ENCODE measurements around the gene TUBG2. TPM values are rescaled to one million over a fixed set of nuclear protein-coding genes. Genes with fewer than 3 reads are reported as not detected.
A peak's percentile ranks its signal among the peaks of the same experiment; 100 is the strongest.

TUBG2 gene
- total RNA-seq, 1 experiment from 2014 or later = 26.1 TPM

GRCh38 chr17:42682722-42683403 is 23.8 kb downstream of the TUBG2 start:
- DNase-seq = peak; percentile 54

GRCh38 chr17:42683407-42684034 is 24.4 kb downstream of the TUBG2 start:
- intact Hi-C loops (cut with micrococcal nuclease; ENCODE audit: unreplicated experiment) = no loop called here
- DNase-seq = no peak
- Mint-ChIP-seq H3K36me3 (ENCODE audit: insufficient read depth, unreplicated experiment) (peaks cover 30% of the 10 kb centered on the region), H3K27ac (ENCODE audit: unreplicated experiment) (no peak overlapping the region), H3K4me1 (ENCODE audit: low read depth, unreplicated experiment) (peaks cover 38% of the 10 kb centered on the region), H3K4me3 (ENCODE audit: low read depth, unreplicated experiment) (peak overlapping the region; percentile 71), H3K27me3 (ENCODE audit: unreplicated experiment) (peaks cover 36% of the 10 kb centered on the region), H3K9me3 (ENCODE audit: low read depth, unreplicated experiment) (no peaks in the 10 kb centered on the region)
- no peak for TF ChIP-seq CTCF (IDR thresholded peaks at IDR 0.05; ENCODE audit: unreplicated experiment)
- CTCF ChIA-PET = interaction anchor here (0.6 to 2.0 kb wide), 10 partner anchors 9 to 1389 kb away, joined by 3 to 19 read pairs (median 4); partner anchors contain the start of genes PSMC3IP, RETREG3 and TUBG1
- BruUV-seq (replicated peaks) = no TSS peak

More at GRCh38 chr17:42682722-42683403, 23.8 kb downstream of the TUBG2 start:
- no peaks in the 10 kb centered on the region for H3K9me3 Mint-ChIP-seq (ENCODE audit: low read depth, unreplicated experiment)
- no peak overlapping the region for H3K27ac Mint-ChIP-seq (ENCODE audit: unreplicated experiment)
- no TSS peak for BruUV-seq (replicated peaks)
- H3K36me3 Mint-ChIP-seq (ENCODE audit: insufficient read depth, unreplicated experiment) = peaks cover 36% of the 10 kb centered on the region
- H3K4me1 Mint-ChIP-seq (ENCODE audit: low read depth, unreplicated experiment) = peaks cover 44% of the 10 kb centered on the region
- intact Hi-C loops (cut with micrococcal nuclease; ENCODE audit: unreplicated experiment) = no loop called here
- TF ChIP-seq CTCF (IDR thresholded peaks at IDR 0.05; ENCODE audit: unreplicated experiment) = no peak
- CTCF ChIA-PET = interaction anchor here (0.6 to 2.0 kb wide), 9 partner anchors 8 to 1390 kb away, joined by 3 to 19 read pairs (median 4); partner anchors contain the start of genes PSMC3IP, RETREG3 and TUBG1
- H3K4me3 Mint-ChIP-seq (ENCODE audit: low read depth, unreplicated experiment) = peak overlapping the region; percentile 71
- peaks cover 35% of the 10 kb centered on the region for H3K27me3 Mint-ChIP-seq (ENCODE audit: unreplicated experiment)

- H3K36me3 Mint-ChIP-seq (ENCODE audit: insufficient read depth, unreplicated experiment) = peaks cover 15% of the 10 kb centered on the region
- TF ChIP-seq CTCF (IDR thresholded peaks at IDR 0.05; ENCODE audit: unreplicated experiment) = no peak
- no TSS peak for BruUV-seq (replicated peaks)
- peaks cover 29% of the 10 kb centered on the region for H3K4me1 Mint-ChIP-seq (ENCODE audit: low read depth, unreplicated experiment)
- intact Hi-C loops (cut with micrococcal nuclease; ENCODE audit: unreplicated experiment) = no loop called here
- H3K9me3 Mint-ChIP-seq (ENCODE audit: low read depth, unreplicated experiment) = no peaks in the 10 kb centered on the region
- DNase-seq = no peak
- peaks cover 43% of the 10 kb centered on the region for H3K27me3 Mint-ChIP-seq (ENCODE audit: unreplicated experiment)
- H3K4me3 Mint-ChIP-seq (ENCODE audit: low read depth, unreplicated experiment) = no peak overlapping the region
- H3K27ac Mint-ChIP-seq (ENCODE audit: unreplicated experiment) = no peak overlapping the region
- CTCF ChIA-PET = interaction anchor here (0.6 to 1.3 kb wide), 3 partner anchors 9 to 68 kb away, joined by 3 to 4 read pairs (median 4); partner anchors contain the start of gene PLEKHH3
Observed at GRCh38 chr17:42684929-42685556, 26.0 kb downstream of the TUBG2 start.

GRCh38 chr17:42685831-42686230 is 26.7 kb downstream of the TUBG2 start:
- Mint-ChIP-seq H3K4me1 (ENCODE audit: low read depth, unreplicated experiment) (peaks cover 27% of the 10 kb centered on the region), H3K9me3 (ENCODE audit: low read depth, unreplicated experiment) (no peaks in the 10 kb centered on the region)
- intact Hi-C loops (cut with micrococcal nuclease; ENCODE audit: unreplicated experiment) = no loop called here

More at GRCh38 chr17:42685831-42686230, 26.7 kb downstream of the TUBG2 start:
- Mint-ChIP-seq H3K27me3 (ENCODE audit: unreplicated experiment) (peaks cover 43% of the 10 kb centered on the region), H3K36me3 (ENCODE audit: insufficient read depth, unreplicated experiment) (peaks cover 15% of the 10 kb centered on the region), H3K27ac (ENCODE audit: unreplicated experiment) (no peak overlapping the region), H3K4me3 (ENCODE audit: low read depth, unreplicated experiment) (no peak overlapping the region)
- TF ChIP-seq CTCF (IDR thresholded peaks at IDR 0.05; ENCODE audit: unreplicated experiment) = no peak
- DNase-seq = no peak
- CTCF ChIA-PET = interaction anchor here (0.6 to 1.3 kb wide), 3 partner anchors 10 to 68 kb away, joined by 3 to 4 read pairs (median 4); partner anchors contain the start of gene PLEKHH3
- BruUV-seq (replicated peaks) = no TSS peak
